ENCODE results near the gene ELL3.
"Not testable (repeated sequence)": the region's sequence is repeated elsewhere in the genome, so short reads cannot be mapped to it uniquely, and the experiment has no call there.

The ELL3 gene

GRCh38 chr15:43776718-43777266, at the start of gene ELL3:
Gene ELL3, minus strand, starts transcription at chr15:43776966. Its CDS starts 65 bp downstream, at chr15:43776901.
- TF ChIP-seq, protein P1, sequence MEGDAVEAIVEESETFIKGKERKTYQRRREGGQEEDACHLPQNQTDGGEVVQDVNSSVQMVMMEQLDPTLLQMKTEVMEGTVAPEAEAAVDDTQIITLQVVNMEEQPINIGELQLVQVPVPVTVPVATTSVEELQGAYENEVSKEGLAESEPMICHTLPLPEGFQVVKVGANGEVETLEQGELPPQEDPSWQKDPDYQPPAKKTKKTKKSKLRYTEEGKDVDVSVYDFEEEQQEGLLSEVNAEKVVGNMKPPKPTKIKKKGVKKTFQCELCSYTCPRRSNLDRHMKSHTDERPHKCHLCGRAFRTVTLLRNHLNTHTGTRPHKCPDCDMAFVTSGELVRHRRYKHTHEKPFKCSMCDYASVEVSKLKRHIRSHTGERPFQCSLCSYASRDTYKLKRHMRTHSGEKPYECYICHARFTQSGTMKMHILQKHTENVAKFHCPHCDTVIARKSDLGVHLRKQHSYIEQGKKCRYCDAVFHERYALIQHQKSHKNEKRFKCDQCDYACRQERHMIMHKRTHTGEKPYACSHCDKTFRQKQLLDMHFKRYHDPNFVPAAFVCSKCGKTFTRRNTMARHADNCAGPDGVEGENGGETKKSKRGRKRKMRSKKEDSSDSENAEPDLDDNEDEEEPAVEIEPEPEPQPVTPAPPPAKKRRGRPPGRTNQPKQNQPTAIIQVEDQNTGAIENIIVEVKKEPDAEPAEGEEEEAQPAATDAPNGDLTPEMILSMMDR (IDR thresholded peaks at IDR 0.05), result no peak

DNA sequence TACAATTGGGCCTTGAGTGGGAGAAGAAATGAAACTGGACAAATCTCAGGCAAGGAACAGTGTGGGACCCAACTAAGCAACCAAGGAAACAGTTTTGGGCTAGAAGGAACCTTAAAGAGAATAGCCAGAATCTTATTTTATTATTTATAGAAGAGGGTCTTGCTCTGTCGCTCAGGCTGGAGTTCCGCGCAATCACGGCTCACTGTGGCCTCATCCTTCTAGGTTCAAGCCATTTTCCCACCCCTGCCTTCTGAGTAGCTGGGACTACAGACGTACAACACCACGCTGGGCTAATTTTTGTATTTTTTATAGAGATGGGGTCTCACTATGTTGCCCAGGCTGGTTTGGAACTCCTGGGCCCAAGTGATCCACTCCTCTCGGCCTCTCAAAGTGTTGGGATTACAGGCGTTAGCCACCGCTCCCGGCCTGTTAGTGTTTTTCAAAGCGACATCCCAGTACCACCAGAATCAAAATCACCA, 49.3 kb upstream of the ELL3 start:
- DNase-seq, result no peak
- peaks cover 39% of the 10 kb centered on the region for H3K36me3 Mint-ChIP-seq (ENCODE audit: low read depth)
- H3K4me3 Mint-ChIP-seq, result peak overlapping the region; percentile 79
- peaks cover 5% of the 10 kb centered on the region for H3K27me3 Mint-ChIP-seq (ENCODE audit: low read depth, poor library complexity)
- TF ChIP-seq, protein P1 (IDR thresholded peaks at IDR 0.05), result no peak
- H3K27ac Mint-ChIP-seq, result no peak overlapping the region
- H3K4me1 Mint-ChIP-seq, result peaks cover 34% of the 10 kb centered on the region
- H3K9me3 Mint-ChIP-seq, result peaks cover 20% of the 10 kb centered on the region

More at GRCh38 chr15:43776718-43777266, at the start of gene ELL3:
- Mint-ChIP-seq H3K36me3 (ENCODE audit: low read depth) (peaks cover 13% of the 10 kb centered on the region), H3K4me3 (peak within 1 kb of the TSS; percentile 85), H3K27me3 (ENCODE audit: low read depth, poor library complexity) (peaks cover 36% of the 10 kb centered on the region), H3K4me1 (no peaks in the 10 kb centered on the region), H3K27ac (no peak within 1 kb of the TSS), H3K9me3 (no peaks in the 10 kb centered on the region)
- peak; percentile 67 for DNase-seq

- Mint-ChIP-seq H3K36me3 (ENCODE audit: low read depth) (peaks cover 43% of the 10 kb centered on the region), H3K4me1 (peaks cover 34% of the 10 kb centered on the region), H3K9me3 (peaks cover 20% of the 10 kb centered on the region), H3K4me3 (peak overlapping the region; percentile 25)
- not testable (repeated sequence) for DNase-seq; H3K27ac Mint-ChIP-seq; H3K27me3 Mint-ChIP-seq (ENCODE audit: low read depth, poor library complexity)
Observed at GRCh38 chr15:43825305-43825704, 48.5 kb upstream of the ELL3 start.

DNA sequence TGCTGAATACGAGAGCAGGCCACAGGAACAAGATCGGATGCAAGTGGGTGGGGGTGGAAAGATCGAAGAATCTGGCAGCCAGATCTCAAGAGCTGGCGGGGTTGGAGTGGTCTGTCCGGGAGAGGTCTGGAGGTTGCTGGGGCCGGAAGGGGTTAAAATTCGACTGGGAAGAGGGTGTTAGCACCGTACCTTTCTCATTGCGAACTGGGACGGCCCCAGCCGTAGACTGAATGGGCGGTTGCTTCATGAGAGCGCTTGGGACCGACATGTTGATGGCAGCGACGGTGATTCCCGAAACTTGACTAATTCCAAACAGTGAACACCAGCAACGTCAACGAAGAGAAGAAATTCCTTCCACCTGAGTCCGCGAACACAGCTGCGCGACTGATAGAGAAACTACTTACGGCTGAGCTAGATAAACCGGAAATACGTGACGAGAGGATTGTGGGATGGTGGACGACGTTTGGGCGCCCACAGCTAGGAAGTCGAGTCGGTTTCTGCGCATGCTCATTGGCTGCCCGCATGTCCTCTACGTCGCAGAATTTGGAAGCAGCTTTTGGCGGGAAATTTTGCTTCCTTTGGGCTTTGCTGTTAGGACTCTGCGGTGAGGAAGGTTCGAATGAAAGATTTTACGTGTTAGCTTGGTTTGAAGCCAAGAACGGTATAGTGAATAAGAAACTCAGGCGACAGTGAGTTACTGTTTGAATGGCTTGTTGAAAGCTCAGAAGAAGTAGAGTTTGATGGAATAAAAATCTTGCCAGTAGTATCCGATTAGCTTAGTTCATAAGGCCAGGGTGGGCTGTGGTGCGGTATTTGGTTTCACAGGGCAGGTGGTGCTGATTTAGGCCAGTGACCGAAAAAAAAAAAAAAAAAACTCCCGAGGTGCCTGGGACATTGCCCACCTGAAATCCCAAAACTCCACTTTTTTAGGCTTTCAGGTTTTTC, 47.8 kb upstream of the ELL3 start, which contains the start of gene MFAP1:
Gene MFAP1 (minus strand): TSS at position 389 of the 945 bp plus-strand sequence. CDS start 121 bp downstream, at position 268.
- TF ChIP-seq, protein P1 (IDR thresholded peaks at IDR 0.05), result no peak
- Mint-ChIP-seq H3K27ac (peak within 1 kb of the TSS; percentile 95), H3K4me3 (peak within 1 kb of the TSS; percentile 94), H3K36me3 (ENCODE audit: low read depth) (peaks cover 43% of the 10 kb centered on the region), H3K27me3 (ENCODE audit: low read depth, poor library complexity) (peaks cover 5% of the 10 kb centered on the region), H3K9me3 (peaks cover 20% of the 10 kb centered on the region), H3K4me1 (peaks cover 34% of the 10 kb centered on the region)
- DNase-seq, result peak; percentile 74

- DNase-seq, result no peak
- Mint-ChIP-seq H3K9me3 (peaks cover 20% of the 10 kb centered on the region), H3K36me3 (ENCODE audit: low read depth) (peaks cover 46% of the 10 kb centered on the region), H3K27me3 (ENCODE audit: low read depth, poor library complexity) (peaks cover 5% of the 10 kb centered on the region), H3K4me1 (peaks cover 14% of the 10 kb centered on the region), H3K4me3 (peak overlapping the region; percentile 35), H3K27ac (no peak overlapping the region)
- TF ChIP-seq, protein P1 (IDR thresholded peaks at IDR 0.05), result no peak
Observed at GRCh38 chr15:43821505-43821904, 44.7 kb upstream of the ELL3 start.

GRCh38 chr15:43815064-43815463, 38.3 kb upstream of the ELL3 start:
- H3K4me3 Mint-ChIP-seq, H3K27ac Mint-ChIP-seq: not testable (repeated sequence)

More at GRCh38 chr15:43815064-43815463, 38.3 kb upstream of the ELL3 start:
- H3K9me3 Mint-ChIP-seq; H3K27me3 Mint-ChIP-seq (ENCODE audit: low read depth, poor library complexity); H3K4me1 Mint-ChIP-seq; DNase-seq: not testable (repeated sequence)
- peaks cover 58% of the 10 kb centered on the region for H3K36me3 Mint-ChIP-seq (ENCODE audit: low read depth)

Data from nephron progenitor cell (in vitro differentiated cells).